ENCODE results near the gene KRT81. TPM values are rescaled to one million over a fixed set of nuclear protein-coding genes. Genes with fewer than 3 reads are reported as not detected.

The KRT81 gene
- total RNA-seq, 4 donors from 2014 or later: 0.27 TPM; not detected in 3

DNA sequence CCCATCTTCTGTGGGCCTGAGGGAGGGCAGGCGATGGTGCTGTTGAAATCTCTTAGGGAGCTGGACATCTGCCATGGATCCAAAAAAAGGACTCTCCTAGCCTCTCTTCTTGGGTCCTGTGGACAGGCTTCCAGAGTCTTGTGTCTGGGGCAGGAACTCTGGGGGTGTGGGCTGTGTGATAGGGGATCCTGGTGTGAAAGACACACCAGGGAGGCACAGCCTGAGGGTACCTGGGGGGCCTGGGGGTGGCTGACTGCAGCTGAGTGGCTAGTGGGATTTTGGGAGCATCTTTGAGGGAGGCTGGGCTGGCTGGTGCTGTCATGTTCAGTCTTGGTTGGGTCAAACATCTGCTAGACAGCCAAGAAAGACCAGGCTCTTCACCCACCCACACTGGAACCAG lies 31.7 kb upstream of the KRT81 start:
- Histone ChIP-seq H3K36me3 (no peaks in the 10 kb centered on the region), H3K9me3 (no peaks in the 10 kb centered on the region), H3K27ac (no peak overlapping the region), H3K4me1 (no peaks in the 10 kb centered on the region), H3K27me3 (peaks cover 33% of the 10 kb centered on the region), H3K4me3 (no peak overlapping the region)
- TF ChIP-seq POLR2AphosphoS5 (IDR thresholded peaks at IDR 0.05): no peak
- no peak for TF ChIP-seq EP300 (IDR thresholded peaks at IDR 0.05)
- TF ChIP-seq POLR2A (IDR thresholded peaks at IDR 0.05): no peak
- TF ChIP-seq, protein P1, sequence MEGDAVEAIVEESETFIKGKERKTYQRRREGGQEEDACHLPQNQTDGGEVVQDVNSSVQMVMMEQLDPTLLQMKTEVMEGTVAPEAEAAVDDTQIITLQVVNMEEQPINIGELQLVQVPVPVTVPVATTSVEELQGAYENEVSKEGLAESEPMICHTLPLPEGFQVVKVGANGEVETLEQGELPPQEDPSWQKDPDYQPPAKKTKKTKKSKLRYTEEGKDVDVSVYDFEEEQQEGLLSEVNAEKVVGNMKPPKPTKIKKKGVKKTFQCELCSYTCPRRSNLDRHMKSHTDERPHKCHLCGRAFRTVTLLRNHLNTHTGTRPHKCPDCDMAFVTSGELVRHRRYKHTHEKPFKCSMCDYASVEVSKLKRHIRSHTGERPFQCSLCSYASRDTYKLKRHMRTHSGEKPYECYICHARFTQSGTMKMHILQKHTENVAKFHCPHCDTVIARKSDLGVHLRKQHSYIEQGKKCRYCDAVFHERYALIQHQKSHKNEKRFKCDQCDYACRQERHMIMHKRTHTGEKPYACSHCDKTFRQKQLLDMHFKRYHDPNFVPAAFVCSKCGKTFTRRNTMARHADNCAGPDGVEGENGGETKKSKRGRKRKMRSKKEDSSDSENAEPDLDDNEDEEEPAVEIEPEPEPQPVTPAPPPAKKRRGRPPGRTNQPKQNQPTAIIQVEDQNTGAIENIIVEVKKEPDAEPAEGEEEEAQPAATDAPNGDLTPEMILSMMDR (IDR thresholded peaks at IDR 0.05): no peak
- ATAC-seq: no peak
- whole genome bisulfite sequencing, 2 donors (ENCODE audit: low coverage in 1 of 2): 44% methylated on average over 1 of the region's 1 CpG; no CpG with 5 or more reads in 1 of the 2 donors

DNA sequence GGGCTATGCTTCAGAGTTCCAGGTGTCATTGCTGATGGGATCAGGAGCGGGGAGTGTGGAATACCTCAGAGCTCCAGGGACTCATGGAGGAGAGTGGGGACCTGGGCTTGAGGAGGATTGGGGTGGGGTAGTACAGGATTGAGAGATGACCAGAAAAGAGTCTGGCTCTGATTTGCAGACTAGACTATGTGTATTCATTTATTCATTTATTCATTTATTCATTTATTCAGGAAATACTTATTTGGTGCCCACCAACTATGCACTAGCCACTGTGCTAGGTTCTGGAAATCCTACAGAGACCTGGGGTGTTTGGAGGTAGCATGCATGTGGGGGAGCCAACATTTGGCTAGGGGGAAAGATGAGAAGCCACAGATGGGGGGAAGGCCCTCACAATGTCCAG lies 30.7 kb upstream of the KRT81 start:
- WGBS, 2 donors (ENCODE audit: low coverage in 1 of 2): 100% methylated on average over 1 of the region's 1 CpG; no CpG with 5 or more reads in 1 of the 2 donors
- Histone ChIP-seq H3K4me3 (no peak overlapping the region), H3K27ac (no peak overlapping the region), H3K9me3 (no peaks in the 10 kb centered on the region), H3K27me3 (peaks cover 39% of the 10 kb centered on the region), H3K36me3 (no peaks in the 10 kb centered on the region), H3K4me1 (no peaks in the 10 kb centered on the region)
- no peak for ATAC-seq
- TF ChIP-seq POLR2AphosphoS5 (IDR thresholded peaks at IDR 0.05) (no peak), POLR2A (IDR thresholded peaks at IDR 0.05) (no peak), EP300 (IDR thresholded peaks at IDR 0.05) (no peak)
- TF ChIP-seq, protein P1 (IDR thresholded peaks at IDR 0.05): no peak

DNA sequence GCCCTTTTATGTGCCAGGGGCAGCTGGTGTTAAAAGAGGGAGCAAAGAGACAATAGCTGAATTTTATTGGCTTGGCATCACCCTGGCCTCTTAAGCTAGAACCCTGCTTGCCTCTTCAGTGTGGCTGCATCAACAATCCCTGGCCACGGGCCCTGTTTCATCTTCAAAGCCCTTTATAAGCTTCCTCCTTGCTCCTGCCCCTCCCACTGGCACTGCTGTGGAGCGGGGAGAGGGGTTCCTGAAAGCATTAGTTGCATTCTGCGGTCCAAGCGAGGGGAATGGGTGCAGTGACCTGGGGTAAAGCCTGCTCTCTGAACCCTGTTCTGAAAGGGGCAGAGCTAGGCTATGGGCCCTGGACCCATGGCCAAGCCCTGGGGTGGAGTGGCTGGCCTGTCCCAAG lies 30.1 kb upstream of the KRT81 start:
- H3K9me3 ChIP-seq: no peaks in the 10 kb centered on the region
- H3K4me1 ChIP-seq: no peaks in the 10 kb centered on the region
- TF ChIP-seq POLR2A (IDR thresholded peaks at IDR 0.05) (no peak), POLR2AphosphoS5 (IDR thresholded peaks at IDR 0.05) (no peak), EP300 (IDR thresholded peaks at IDR 0.05) (no peak)
- TF ChIP-seq, protein P1 (IDR thresholded peaks at IDR 0.05): no peak
- no peak for ATAC-seq
- H3K36me3 ChIP-seq: no peaks in the 10 kb centered on the region
- no peak overlapping the region for H3K27ac ChIP-seq
- peaks cover 39% of the 10 kb centered on the region for H3K27me3 ChIP-seq
- WGBS, 2 donors (ENCODE audit: low coverage in 1 of 2): 38 to 50% methylated on average over 1 of the region's 4 CpGs
- no peak overlapping the region for H3K4me3 ChIP-seq

DNA sequence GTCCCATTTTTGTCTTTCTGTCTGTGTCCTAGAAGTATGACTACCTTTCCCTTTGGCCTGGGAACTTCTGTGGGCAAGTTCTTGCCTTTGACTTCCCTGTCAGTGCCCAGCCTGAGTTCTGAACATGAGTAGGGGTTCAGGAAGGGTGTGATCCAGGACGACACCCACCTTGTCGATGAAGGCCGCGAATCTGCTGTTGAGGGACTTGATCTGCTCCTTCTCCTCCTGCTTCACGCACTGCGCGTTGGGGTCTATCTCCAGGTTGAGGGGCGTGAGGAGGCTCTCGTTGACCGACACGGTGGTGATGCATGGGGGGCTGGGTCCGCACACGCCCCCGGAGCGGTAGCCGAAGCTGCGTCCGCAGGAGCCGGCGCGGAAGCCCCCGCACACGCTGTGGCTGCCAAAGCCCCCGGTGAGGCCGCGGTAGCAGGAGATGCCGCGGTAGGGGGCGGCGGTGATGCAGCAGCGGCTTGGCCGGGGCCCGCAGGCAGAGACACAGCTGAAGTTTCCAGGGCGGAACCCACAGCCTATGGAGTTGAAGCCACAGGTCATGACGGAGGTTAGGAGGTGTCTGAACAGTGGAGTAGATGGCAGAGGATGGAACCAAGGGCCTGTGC lies 29.6 kb upstream of the KRT81 start, which contains the start of gene KRT83:
TSS of gene KRT83 (minus strand) at position 615 of the 617 bp plus-strand sequence. CDS start at position 552, 63 bp downstream.
- no peak within 1 kb of the TSS for H3K27ac ChIP-seq
- peaks cover 39% of the 10 kb centered on the region for H3K27me3 ChIP-seq
- WGBS, 2 donors (ENCODE audit: low coverage in 1 of 2): 32% methylated on average over 13 of the region's 35 CpGs; no CpG with 5 or more reads in 1 of the 2 donors
- no peaks in the 10 kb centered on the region for H3K36me3 ChIP-seq
- ATAC-seq: no peak
- H3K4me1 ChIP-seq: no peaks in the 10 kb centered on the region
- no peaks in the 10 kb centered on the region for H3K9me3 ChIP-seq
- TF ChIP-seq, protein P1 (IDR thresholded peaks at IDR 0.05): no peak
- TF ChIP-seq EP300 (IDR thresholded peaks at IDR 0.05): no peak
- TF ChIP-seq POLR2A (IDR thresholded peaks at IDR 0.05): no peak
- no peak for TF ChIP-seq POLR2AphosphoS5 (IDR thresholded peaks at IDR 0.05)
- H3K4me3 ChIP-seq: no peak within 1 kb of the TSS

DNA sequence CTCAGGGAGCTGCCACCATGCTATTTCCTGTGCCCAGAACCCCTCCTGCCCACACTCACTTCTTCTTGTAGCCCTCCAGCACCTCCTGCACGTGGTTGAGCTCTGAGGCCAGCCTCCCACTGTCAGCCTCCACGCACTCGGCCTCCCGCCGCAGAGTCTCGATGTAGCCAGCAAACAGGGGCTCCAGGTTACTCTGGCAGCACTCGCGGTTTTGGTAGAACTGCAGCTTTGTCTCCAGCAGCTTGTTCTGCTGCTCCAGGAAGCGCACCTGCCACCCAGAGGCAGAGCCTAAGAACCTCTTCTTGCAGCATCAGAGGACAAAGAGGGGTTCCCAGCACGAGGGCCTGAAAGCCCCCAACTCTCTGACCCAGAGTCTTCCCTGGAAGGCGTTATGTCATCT lies 27.8 kb upstream of the KRT81 start:
- Histone ChIP-seq H3K27ac (no peak overlapping the region), H3K27me3 (peaks cover 43% of the 10 kb centered on the region), H3K4me3 (no peak overlapping the region), H3K4me1 (no peaks in the 10 kb centered on the region), H3K36me3 (no peaks in the 10 kb centered on the region), H3K9me3 (no peaks in the 10 kb centered on the region)
- no peak for TF ChIP-seq POLR2A (IDR thresholded peaks at IDR 0.05)
- no peak for TF ChIP-seq EP300 (IDR thresholded peaks at IDR 0.05)
- TF ChIP-seq, protein P1 (IDR thresholded peaks at IDR 0.05): no peak
- no peak for TF ChIP-seq POLR2AphosphoS5 (IDR thresholded peaks at IDR 0.05)
- 27 to 64% methylated on average over 2 to 5 of the region's 11 CpGs for WGBS, 2 donors (ENCODE audit: low coverage in 1 of 2)
- no peak for ATAC-seq

Data from gastroesophageal sphincter (tissue), 4 donors.